CMK (cell line): ENCODE measurements around the gene ADAM10.
"Not testable (repeated sequence)": the region's sequence is repeated elsewhere in the genome, so short reads cannot be mapped to it uniquely, and the experiment has no call there.

Experiments
- DNase-seq: peaks from one replicate; pipeline ENCODE4 v3.0.0-alpha.2; 2010; ENCODE audit warnings: low read depth

The ADAM10 gene, protein sequence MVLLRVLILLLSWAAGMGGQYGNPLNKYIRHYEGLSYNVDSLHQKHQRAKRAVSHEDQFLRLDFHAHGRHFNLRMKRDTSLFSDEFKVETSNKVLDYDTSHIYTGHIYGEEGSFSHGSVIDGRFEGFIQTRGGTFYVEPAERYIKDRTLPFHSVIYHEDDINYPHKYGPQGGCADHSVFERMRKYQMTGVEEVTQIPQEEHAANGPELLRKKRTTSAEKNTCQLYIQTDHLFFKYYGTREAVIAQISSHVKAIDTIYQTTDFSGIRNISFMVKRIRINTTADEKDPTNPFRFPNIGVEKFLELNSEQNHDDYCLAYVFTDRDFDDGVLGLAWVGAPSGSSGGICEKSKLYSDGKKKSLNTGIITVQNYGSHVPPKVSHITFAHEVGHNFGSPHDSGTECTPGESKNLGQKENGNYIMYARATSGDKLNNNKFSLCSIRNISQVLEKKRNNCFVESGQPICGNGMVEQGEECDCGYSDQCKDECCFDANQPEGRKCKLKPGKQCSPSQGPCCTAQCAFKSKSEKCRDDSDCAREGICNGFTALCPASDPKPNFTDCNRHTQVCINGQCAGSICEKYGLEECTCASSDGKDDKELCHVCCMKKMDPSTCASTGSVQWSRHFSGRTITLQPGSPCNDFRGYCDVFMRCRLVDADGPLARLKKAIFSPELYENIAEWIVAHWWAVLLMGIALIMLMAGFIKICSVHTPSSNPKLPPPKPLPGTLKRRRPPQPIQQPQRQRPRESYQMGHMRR

DNA sequence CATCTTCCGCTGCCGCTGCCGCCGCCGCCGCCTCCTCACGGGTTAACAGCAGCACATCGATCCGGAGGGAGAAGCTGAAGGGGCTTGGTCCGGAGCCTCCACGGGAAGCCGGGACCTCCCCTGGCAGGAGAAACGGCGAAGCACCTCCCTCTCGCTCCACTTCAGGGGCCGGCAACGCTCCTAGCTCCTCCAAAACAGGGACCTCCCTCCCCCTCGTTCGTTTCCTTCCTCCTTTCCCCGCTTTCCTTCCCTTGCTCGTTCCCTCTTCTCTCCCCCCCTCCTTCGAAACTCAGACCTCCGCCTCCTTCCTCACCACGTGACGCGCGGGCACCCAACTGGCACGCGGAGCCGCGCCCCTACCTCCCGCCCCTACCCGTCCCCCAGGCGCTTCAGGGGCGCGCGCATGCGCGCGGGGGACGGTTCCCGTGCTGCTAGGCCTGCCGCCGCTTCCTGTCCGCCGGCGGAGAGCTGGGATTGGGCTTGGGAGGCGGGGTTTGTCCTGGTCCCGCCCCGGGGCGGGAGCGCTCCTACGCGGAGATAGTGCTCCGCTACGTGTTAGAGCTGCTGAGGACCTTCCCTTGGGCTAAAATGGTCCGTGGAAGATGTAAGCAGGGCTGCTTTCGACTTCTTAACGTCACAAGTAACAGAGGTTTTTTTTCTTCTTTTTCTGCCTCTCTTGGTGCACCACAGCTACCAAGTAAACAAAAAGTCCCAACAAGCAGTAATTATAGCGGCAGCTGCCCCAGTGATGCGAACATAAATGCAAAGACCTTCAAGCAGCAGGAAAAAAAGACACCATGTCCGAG, at the start of gene ADAM10:
ADAM10 (minus strand) TSS at position 176 of the 806 bp plus-strand sequence; CDS start at position 3, 173 bp downstream.
- DNase-seq, result peak; percentile 95

DNA sequence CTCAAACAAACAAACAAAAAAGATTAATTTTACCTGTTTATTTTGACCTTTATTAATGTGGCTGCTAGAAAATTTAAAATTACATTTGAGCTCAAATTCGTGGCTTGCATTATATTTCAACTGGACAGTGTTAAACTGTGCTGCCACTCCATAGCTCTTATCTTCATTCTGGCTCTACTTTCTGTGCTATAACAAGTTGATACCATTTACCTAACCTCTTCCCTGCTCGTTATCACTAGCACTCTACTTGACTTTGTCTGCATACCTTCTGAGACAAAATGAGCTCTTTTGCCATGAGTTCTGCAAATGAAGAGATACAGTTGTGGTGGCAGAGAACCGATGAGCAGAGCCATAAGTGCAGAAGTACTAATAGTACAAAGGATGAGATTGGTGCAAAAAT, 48.0 kb upstream of the ADAM10 start:
- no peak for DNase-seq

DNA sequence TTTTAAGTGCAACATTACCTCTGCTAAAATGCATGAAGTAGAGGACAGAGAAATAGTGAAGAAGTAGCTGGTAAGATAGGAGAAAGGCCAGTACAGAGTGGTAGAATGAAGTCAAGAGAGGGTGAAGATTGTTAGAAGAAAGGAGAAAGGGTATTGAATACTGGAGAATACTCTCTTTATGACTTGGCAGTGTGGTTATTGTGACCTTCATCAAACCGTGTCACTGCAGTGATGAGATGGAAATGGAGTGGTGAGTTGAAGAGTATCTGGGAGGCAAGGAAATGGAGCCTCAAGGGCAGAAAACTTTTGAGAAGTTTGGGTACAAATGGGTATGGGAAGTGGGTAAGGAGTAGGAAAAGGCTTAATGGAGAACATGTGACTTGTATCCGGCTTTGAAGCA, 46.3 kb upstream of the ADAM10 start:
- DNase-seq, result no peak

DNA sequence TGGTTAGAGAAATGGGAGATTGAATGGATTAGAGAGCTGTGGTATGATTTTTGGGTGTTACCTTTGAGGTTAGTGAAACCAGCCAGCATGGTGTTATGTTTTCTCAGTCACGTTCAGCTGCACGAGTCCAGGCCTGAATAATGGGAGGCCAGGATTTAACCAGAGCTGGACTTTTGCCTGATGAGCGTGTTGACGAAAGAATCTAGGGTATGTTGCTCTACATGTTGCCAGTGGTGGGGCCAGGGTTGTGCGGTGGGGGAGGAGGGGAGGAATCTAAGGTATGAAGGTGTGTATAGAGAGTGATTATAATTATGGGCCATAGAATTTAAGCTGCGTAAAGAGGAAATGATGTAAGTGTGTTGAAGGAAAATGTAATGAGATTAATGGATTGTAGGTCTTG, 44.4 kb upstream of the ADAM10 start:
- no peak for DNase-seq

DNA sequence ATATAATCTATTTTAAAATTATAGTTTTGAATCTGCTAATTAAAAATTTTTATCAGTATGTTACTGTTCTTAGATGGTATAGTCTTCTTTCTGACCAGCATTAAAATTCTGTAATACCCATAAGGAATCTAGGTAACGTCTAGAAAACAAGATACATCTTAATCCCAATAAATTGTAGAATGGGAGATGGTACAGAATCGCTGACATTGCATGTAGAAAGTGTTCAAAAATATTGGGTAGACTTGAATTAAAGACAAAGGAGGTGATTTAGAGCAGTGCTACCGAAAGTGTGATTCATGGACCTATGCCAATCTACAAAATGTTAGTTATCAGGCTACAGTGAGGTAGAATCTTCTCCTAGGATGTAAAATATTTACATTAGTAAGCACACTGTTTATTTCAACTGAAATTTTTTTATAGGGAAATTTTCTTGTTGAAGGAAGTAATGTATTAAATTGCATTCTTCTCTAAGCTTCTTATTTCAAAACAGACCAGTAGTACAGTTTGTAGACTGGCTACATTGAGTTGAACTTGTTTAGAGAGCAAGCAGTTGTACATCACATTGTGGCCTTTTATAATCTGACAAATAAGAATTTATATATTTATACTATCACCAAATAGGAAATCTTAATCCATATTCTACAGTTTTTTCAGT, 38.7 kb upstream of the ADAM10 start:
- no peak for DNase-seq

DNA sequence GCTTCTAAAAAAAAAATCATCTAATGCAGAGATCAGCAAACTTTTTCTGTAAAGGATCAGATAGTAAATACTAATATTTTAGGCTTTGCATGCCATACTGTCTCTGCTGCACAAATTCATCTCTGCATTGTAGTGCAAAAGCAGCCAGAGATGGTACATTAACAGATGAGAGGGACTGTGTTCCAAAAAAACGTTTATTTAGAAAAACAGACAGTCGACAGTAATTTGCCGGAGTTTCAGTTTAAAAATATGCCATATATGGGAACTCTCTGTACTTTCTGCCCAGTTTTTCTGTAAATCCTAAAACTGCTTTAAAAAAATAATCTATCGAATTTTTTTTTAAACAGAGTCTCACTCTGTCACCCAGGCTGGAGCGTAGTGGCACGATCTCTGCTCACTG, 35.8 kb upstream of the ADAM10 start:
- DNase-seq, result no peak

DNA sequence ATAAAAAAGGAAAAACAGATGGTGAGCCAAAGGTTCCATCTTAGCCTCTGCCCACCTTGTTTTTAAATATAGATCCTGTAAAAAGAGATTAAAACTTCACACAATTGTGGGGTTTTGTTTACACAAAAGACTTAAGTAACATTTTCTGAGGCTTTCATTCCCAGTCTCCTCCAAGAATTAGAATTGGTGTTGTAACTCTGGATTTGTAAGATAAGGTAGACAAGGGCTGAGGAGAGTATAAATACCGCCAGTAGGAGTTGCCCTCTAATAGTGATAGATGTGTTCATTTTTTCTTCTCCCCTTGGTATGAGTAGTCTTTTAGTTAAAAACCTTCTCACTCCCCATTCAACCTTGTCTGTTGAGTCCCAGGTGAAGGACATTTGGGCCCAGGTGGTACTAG, 30.0 kb upstream of the ADAM10 start:
- no peak for DNase-seq

DNA sequence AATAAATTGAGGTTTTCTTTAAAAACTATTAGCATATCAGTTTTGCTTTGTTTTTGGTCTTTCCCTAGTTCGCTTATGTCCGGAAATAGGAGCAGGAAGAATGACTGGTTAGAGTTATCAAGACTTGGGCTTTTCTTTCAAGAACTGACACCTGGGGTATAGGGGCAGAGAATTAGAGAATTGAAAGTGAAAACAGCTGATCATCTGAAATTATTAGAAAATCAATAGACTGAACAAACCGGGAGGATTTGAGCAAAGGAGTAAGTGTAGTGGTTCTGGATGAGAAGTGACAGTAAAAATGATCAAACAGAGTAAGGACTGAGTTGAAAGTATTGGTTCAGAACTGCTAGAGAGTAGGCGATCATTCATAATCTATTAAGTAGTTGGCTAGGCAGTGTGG, 27.6 kb upstream of the ADAM10 start:
- DNase-seq, result no peak

DNA sequence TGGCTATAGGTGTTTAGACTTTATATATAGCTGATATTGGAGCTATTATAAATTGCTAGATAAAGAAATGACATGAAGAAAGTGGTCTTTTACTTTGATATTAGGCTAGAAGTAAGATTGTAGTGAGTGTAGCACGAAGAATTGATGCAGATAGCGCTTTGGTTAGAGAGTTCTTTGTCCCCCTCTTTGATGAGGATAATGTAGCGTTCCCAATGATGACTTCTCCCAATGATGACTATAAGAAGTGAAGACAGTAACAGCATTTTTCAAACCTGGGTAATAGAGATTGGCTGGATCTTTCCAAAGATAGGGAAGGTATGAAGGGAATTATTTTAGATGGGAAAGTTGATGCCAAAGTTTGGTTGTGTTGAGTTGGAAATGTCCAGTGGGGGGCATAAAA, 25.9 kb upstream of the ADAM10 start:
- no peak for DNase-seq

DNA sequence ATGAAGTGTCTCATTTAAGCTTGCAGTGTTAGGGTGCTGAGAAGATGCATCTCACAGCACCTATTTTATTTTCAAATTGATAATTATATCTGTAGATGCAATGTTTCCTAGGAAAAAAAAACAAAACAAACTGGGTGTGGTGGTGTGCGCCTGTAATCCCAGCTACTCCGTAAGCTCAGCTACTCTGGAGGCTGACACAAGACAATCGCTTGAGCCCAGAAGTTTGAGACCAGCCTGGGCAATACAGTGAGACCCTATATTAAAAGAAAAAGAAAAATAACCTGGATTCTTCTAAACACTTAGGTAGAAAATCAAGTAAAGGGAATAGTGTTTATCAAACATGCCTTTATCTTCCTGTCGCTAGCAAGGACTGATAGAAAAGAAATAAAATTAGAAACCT, 23.5 kb upstream of the ADAM10 start:
- no peak for DNase-seq

DNA sequence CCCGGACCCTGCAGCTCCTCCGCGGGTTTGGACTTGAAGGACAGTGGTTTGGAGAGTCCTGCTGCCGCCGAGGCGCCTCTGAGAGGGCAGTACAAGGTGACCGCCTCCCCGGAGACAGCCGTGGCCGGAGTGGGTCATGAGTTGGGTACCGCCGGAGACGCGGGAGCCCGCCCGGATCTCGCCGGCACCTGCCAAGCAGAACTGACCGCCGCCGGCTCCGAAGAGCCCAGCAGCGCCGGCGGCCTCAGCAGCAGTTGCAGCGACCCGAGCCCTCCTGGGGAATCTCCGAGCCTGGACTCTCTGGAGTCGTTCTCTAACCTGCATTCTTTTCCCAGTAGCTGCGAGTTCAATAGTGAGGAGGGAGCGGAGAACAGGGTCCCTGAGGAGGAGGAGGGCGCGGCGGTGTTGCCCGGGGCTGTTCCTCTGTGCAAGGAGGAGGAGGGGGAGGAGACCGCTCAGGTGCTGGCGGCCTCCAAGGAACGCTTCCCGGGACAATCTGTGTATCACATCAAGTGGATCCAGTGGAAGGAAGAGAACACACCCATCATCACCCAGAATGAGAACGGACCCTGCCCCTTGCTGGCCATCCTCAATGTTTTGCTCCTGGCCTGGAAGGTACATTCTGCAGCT, 22.2 kb upstream of the ADAM10 start:
- no peak for DNase-seq

DNA sequence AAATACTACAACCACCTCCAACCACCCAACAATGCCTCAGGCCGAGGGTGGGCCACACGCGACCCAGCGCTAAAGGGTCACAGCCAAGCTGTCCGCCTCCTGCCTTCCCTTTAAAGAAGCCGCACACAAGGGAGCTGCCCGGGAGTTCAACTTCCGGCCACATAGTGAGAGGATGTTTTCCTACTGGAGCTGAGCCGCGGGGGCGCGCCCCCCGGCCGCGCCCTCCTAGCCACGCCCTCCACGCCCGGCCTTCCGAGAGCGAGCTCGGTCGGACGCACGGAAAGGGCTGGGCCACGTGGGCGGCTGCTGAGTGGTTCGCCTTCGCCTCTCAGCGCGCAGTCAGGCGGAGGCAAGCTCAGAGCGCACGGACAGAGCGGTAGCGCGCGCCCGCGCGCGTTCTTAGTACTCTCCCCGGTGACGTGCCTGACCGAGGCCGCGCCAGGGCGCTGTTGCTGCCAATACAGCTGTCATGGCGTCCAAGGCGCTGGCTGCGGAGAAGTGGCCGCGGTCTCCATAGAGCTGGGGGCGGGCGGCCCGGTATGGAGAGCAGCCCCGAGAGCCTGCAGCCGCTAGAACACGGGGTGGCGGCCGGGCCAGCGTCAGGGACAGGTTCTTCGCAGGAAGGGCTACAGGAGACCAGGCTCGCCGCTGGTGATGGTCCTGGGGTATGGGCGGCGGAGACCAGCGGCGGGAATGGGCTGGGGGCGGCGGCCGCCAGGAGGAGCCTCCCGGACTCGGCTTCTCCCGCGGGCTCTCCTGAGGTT, 21.5 kb upstream of the ADAM10 start, which contains the start of gene MINDY2:
MINDY2 (plus strand) TSS at position 446 of the 764 bp plus-strand sequence; CDS start at position 540, 94 bp downstream.
- peak; percentile 93 for DNase-seq

DNA sequence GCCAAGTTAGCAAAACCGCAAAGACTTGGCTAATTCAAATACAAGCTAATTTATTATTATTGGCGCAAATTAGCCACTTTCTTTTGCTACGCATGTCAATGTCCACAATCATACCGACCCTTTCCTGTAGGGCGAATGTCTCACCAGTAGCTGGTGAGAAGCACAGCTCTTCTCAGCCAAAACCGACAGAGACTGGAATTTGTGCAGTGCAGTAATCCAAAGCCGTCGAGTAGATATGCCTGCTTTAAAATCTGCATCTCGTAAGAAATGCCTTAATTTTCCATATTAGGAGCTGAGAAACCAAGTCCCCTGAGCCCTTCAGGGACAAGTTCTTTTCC, 21.0 kb upstream of the ADAM10 start:
- DNase-seq, result no peak

DNA sequence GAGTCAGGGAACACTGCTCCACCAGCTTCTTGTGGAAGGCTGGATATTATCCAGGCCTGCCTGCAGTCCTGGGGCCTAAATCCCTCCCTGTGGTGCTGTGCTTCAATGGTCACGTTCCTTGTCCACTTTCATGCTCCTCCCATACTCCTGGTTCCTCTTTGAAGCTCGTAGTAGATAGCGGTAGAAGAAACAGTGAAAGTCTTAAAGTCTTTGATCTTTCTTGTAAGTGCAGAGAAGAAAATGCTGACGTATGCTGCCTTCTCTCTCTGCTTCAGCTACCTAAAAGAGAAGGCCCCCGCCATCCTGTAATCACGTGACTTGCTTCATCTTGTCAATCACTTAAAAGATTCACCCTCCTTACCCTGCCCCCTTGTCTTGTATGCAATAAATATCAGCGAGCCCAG, 19.1 kb upstream of the ADAM10 start:
- not testable (repeated sequence) for DNase-seq

DNA sequence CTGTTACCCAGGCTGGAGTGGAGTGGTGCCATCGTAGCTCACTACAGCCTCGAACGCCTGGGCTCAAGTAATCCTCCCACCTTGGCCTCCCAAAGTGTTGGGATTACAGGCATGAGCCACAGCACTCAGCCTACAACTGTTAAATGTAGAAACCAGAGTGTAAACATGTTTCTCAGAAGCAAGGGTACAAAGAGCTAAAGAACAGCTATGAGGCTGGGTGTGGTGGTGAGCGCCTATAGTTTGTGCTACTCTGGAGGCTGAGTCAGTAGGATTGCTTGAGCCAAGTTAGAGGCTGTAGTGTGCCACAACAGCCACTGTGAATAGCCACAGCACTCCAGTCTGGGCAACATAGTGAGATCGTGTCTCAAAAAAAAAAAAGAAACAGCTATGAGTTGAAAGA, 16.8 kb upstream of the ADAM10 start:
- DNase-seq, result no peak

DNA sequence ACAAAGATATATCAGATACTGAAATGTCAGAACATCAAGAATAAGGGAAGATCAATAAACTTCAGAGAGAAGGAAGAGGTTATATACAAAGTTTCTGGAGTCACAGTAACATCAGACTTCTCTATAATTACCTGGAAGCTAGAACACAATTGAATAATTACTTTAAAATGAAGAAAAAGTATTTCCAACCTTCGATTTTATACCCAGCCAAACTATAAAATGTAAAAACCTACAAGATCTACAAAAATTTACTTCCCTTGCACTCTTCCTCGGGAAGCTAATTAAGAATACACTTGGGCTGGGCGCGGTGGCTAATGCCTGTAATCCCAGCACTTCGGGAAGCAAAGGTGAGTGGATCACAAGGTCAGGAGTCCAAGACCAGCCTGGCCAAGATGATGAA, 15.0 kb upstream of the ADAM10 start:
- no peak for DNase-seq

DNA sequence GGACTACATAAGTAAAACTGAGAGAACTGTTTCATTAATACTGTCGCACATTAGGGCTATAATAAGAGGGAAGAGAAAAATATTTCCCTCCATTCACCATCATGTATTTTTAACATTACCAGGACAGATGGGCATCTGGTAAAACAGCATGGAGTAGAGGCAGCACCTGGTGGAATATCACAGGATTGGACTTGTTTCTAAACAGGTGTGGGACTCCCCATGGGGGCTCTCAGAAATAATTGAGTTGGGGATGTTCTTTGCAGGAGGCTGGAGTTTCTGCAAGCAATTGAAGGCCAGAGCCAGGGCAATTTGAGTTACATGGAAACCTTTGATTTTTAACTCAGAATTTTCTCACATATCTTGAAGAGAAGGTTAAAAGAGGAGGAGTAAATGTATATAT, 13.2 kb upstream of the ADAM10 start:
- no peak for DNase-seq

DNA sequence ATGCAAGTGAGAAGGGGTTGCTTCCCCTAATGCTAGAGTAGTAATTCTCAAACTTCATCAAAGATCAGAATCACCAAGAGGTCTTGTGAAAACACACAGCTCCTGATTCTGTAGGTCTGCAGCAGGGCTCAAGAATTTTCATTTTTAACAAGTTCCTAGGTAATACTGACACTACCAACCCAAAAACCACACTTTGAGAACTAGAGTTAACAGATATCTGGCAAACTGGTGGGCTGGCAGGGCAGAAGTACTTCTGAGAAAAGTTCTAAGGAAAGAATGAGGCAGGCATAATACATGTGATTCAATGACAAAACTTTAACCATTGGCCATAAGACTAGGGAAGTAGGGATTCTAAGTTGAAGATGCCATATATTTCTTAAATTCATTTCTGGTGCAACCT, 12.8 kb upstream of the ADAM10 start:
- no peak for DNase-seq

DNA sequence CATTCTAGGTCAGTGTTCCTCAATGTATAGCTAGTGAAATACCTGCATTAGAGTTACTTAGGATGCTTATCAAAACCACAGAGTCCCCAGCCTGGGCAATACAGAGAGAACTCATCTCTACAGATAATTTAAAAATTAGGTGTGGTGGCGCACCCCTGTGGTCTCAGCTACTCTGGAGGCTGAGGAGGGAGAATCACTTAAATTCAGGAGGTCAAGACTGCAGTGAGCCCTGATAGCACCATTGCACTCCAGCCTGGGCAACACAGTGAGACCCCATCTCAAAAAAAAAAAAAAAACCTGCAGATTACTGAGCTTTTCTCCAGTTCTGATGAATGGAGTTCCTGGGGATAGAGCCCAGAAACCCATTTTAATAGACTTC, 11.5 kb upstream of the ADAM10 start:
- DNase-seq, result no peak

DNA sequence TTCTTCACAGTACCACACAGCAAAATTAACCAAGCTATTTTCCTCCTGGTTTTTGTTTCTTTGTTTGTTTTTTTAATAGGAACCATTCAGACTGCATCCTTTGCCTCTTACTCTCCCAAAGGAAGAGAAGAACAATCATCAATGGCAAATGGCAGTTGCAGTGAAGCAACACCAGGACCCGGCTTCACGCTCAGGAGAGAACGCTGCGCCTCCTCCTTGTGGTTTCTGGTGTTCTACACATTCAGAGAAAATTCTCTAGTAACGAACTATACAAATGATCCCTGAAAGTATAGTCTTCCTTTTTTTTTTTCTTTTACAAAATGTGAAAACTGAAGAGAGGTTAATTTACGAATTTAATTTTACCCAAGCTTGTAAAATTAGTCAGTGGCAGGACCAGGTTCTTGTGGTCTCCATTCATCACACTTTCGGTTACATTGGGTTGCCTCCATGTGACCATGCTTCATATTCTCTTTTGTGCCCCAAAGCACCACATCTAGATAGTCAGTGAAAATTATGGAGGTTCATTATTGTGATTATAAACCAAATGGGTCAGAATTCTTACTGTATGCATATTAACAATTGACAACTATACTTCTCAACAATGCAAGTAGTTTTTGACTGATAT, 11.0 kb upstream of the ADAM10 start:
- no peak for DNase-seq

DNA sequence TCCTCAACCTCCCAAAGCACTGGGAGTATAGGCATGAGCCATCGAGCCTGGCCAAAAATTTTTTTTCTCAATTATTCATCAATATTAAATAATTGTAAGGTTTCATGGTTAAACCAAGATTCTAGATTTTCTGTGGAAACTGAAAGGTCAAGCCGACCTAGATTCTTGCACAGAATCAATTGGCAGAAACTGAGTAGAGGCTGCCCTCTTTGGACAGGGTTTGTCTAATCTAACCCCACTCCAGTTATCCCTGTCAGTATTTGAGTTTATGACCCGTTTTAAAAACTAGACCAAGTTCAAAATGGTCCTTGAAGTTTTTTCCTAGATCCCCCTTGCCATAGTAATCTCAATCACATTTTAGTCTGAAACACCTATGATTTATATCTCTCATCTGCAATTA, 8.6 kb upstream of the ADAM10 start:
- DNase-seq, result no peak
